Measurements from ENCODE around the gene GALNTL6. TPM values are rescaled to one million over a fixed set of nuclear protein-coding genes. Genes with fewer than 3 reads are reported as not detected.
A peak's percentile ranks its signal among the peaks of the same experiment; 100 is the strongest.

Gene GALNTL6
- total RNA-seq, 1 donor from 2014 or later, result 1.7 TPM

DNA sequence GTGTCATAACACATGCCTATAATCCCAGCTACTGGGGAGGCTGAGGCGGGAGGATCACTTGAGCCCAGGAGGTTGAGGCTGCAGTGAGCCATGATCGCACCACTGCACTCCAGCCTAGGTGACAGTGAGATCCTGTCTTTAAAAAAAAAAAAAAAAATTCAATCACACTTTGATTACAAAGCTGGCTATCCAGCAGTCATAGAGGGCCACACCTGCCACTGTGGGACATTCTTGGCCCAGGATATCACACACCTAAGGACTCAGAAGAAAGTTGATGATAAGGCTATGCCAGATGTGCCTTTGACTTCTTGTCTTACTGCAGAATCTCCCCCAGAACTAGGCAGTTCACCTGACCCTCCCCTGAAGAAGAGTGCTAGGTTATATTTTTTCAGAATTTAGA lies 1232.9 kb downstream of the GALNTL6 start:
- no peaks in the 10 kb centered on the region for H3K36me3 Mint-ChIP-seq

GRCh38 chr4:173046818-173047217 lies 1233.6 kb downstream of the GALNTL6 start:
- DNase-seq (ENCODE audit: extremely low spot score, unreplicated experiment), result no peak
- H3K36me3 Mint-ChIP-seq, result no peaks in the 10 kb centered on the region
- H3K4me3 Mint-ChIP-seq, result peak overlapping the region; percentile 48
- no peaks in the 10 kb centered on the region for H3K9me3 Mint-ChIP-seq
- peak overlapping the region; percentile 14 for H3K27ac Mint-ChIP-seq
- TF ChIP-seq CTCF (conservative IDR thresholded peaks at IDR 0.05), result no peak
- H3K4me1 Mint-ChIP-seq (ENCODE audit: unreplicated experiment), result peaks cover 3% of the 10 kb centered on the region
- H3K27me3 Mint-ChIP-seq, result no peaks in the 10 kb centered on the region

More for the DNA sequence above, 1232.9 kb downstream of the GALNTL6 start:
- Mint-ChIP-seq H3K4me1 (ENCODE audit: unreplicated experiment) (peaks cover 3% of the 10 kb centered on the region), H3K4me3 (no peak overlapping the region), H3K9me3 (no peaks in the 10 kb centered on the region), H3K27me3 (no peaks in the 10 kb centered on the region), H3K27ac (no peak overlapping the region)
- no peak for TF ChIP-seq CTCF (conservative IDR thresholded peaks at IDR 0.05)
- no peak for DNase-seq (ENCODE audit: extremely low spot score, unreplicated experiment)

- no peak for TF ChIP-seq CTCF (conservative IDR thresholded peaks at IDR 0.05)
- Mint-ChIP-seq H3K4me1 (ENCODE audit: unreplicated experiment) (peaks cover 4% of the 10 kb centered on the region), H3K27me3 (no peaks in the 10 kb centered on the region), H3K27ac (no peak overlapping the region), H3K4me3 (no peak overlapping the region), H3K36me3 (no peaks in the 10 kb centered on the region), H3K9me3 (no peaks in the 10 kb centered on the region)
- DNase-seq (ENCODE audit: extremely low spot score, unreplicated experiment), result no peak
These were observed 1238.0 kb downstream of the GALNTL6 start for GRCh38 chr4:173051232-173051631.

- Mint-ChIP-seq H3K4me1 (ENCODE audit: unreplicated experiment) (peaks cover 6% of the 10 kb centered on the region), H3K27ac (no peak overlapping the region), H3K27me3 (no peaks in the 10 kb centered on the region), H3K9me3 (no peaks in the 10 kb centered on the region), H3K36me3 (no peaks in the 10 kb centered on the region), H3K4me3 (no peak overlapping the region)
- no peak for TF ChIP-seq CTCF (conservative IDR thresholded peaks at IDR 0.05)
- DNase-seq (ENCODE audit: extremely low spot score, unreplicated experiment), result no peak
These were observed 1238.5 kb downstream of the GALNTL6 start for GRCh38 chr4:173051716-173052115.

GRCh38 chr4:173052439-173052838 lies 1239.2 kb downstream of the GALNTL6 start:
- no peak overlapping the region for H3K27ac Mint-ChIP-seq
- no peak overlapping the region for H3K4me3 Mint-ChIP-seq
- TF ChIP-seq CTCF (conservative IDR thresholded peaks at IDR 0.05), result no peak
- H3K27me3 Mint-ChIP-seq, result no peaks in the 10 kb centered on the region
- no peaks in the 10 kb centered on the region for H3K9me3 Mint-ChIP-seq
- H3K36me3 Mint-ChIP-seq, result no peaks in the 10 kb centered on the region
- DNase-seq (ENCODE audit: extremely low spot score, unreplicated experiment), result no peak
- H3K4me1 Mint-ChIP-seq (ENCODE audit: unreplicated experiment), result peaks cover 8% of the 10 kb centered on the region

DNA sequence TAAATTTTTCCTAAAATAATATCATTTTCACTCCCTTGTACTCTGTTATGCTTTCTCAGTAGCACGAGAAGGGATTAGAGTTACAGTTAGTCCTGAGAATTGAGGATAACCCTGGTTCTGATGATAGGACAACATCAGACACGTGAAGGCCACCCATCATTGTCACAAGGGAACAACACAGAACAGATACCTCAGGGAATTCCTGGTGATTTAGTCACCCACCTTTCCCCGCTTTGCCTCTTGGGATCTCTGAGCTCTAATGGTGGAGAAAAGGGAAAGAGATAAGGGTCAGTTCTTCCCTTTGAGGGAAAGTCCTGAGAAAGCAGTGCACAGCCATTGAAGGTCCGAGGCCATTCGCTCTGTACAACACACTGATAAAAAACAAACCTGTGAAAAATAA lies 1243.1 kb downstream of the GALNTL6 start:
- Mint-ChIP-seq H3K9me3 (no peaks in the 10 kb centered on the region), H3K27me3 (no peaks in the 10 kb centered on the region), H3K4me3 (no peak overlapping the region), H3K4me1 (ENCODE audit: unreplicated experiment) (peaks cover 12% of the 10 kb centered on the region), H3K36me3 (no peaks in the 10 kb centered on the region), H3K27ac (no peak overlapping the region)
- no peak for TF ChIP-seq CTCF (conservative IDR thresholded peaks at IDR 0.05)
- no peak for DNase-seq (ENCODE audit: extremely low spot score, unreplicated experiment)
